ENCODE data around the gene ADGRL3.

- TF ChIP-seq CTCF (IDR thresholded peaks at IDR 0.05) (no peak), POLR2A (IDR thresholded peaks at IDR 0.05) (no peak), EP300 (IDR thresholded peaks at IDR 0.05) (no peak), POLR2AphosphoS5 (IDR thresholded peaks at IDR 0.05) (no peak)
These were observed 553.6 kb downstream of the ADGRL3 start for GRCh38 chr4:61753739-61754138.
